Epidermal melanocyte (primary cell): ENCODE measurements around the gene NALF2.

Source experiments
- DNase-seq: peaks from one replicate; pipeline ENCODE4 v3.0.0; 2011; ENCODE audit warnings: low spot score; ENCODE audit not compliant: insufficient read length

NALF2 gene

DNA sequence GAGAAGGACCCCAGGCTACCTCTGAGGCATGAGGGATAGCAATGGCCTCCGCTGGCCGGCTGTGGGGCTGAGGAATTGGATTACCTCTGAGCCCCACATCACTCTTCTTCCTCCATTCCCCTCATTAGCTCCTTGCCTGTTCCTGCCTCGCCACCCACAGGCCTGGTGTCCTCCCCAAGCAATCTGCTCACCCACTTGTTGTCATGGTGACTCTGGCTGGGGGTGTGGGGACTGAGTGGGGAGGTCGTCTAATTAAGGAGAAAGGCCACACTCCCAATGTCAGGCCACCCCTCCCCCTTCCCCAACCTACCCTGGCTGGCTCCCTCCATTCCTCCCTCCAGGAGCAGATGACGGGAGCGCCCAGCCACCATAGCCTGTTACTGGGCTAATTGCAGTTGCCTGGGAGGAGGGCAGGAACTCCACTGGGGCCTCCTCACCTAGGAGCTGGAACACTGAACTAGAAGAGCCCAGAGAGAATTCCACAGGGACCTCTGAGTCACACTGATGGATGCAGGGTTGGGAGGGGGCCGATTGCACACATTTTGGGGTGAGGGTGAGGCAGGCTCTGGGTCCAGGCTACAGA lies 20.7 kb downstream of the NALF2 start:
- DNase-seq = no peak

DNA sequence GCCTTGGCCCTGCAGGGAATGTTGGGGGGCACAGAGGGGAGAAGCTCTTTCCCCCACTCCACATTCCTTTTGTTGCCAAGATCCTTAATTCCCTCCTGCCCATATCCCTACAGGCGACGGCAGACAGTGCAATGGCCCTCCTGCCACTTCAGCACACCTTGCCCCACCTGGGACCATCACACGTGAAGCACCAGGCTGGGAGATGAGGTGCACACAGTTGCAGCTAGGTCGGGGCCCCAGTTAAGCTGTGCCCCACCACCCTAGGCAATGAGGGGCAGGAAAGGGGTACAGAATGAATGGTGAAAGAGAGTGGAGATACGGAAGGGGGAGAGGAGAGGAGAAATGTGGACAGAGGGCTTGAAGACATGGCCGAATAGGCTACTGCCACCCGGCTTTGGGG lies 26.2 kb downstream of the NALF2 start:
- DNase-seq = no peak

DNA sequence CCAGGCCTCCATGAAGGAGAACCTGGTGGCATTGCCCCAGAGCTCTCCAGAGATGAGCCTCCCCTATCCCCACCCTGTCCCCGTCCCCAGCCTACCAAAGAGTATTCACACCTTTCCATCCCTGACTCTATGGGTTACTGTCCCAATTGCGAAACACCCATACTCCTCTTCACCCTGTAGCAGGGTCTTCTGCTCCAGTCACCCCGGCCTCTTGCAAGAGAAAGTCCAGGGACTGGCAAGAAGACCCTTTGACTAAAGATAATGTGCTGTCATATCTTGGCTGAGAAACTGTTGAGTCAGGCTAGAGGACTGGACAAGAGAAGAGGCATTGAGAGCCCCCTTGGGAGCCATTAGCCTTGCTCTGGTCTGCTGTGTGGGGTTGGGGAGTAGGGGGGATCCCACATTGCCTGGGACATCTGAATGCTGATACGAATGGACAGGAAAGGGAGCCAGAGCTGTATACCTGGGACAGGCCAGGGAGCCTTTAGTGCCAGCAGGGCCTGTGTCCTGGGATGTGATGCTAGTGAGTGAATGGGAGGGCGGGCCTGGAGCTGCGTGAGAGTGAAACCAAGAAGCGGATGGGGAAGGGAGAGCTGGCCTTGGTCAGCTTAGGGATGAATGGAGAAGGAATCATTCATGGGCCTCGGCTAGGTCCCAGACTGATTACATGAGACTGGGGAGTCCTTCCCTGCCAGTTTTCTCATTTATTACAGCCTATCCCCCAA lies 27.1 kb downstream of the NALF2 start:
- no peak for DNase-seq

DNA sequence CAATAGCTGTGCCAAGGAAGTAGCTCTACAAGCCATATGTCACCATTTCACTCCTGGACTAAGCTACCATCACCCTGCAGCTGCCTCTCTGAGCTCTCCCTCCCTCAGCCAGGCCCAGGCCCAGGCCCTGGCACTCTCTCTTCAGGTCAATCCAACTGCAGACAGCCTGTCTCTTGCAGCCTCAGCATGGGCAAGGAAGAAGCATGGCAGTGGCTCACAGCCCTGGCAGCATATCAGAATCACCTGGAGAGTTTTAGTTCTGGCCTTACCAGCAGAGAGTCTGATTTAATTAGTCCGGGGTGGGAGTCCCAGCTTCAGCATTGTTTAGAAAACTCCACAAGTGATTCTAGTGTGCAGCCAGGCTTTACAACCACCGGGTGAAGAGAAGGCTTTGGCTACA lies 31.5 kb downstream of the NALF2 start:
- no peak for DNase-seq

DNA sequence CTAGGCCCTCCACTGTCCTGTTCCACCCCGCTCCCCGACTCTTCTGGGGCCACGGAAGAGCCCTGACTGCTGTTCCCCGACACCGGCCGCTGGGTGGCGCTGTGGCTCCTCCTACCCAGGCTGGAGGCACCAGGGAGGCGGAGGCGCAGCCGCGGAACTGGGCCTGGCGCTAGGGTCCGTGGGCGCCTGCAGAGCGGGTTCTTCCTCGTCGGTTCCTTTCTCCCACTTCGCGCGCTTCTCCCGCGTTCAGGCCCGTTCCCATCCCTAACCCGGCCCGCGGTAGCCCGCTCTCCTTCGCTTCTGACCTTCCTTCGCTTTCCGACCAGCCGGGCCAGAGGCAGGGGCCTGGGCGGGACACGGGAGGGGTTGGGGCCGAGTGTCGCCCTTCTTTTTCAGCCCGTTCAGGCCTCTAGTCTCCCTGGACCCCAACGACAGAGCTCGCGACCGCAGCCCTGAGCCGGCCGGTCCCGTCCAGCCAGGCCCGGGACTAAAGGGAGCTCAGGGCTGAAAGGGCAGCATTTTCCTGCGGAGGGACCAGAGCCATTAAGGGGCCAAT lies 34.3 kb downstream of the NALF2 start:
- peak; percentile 62 for DNase-seq

DNA sequence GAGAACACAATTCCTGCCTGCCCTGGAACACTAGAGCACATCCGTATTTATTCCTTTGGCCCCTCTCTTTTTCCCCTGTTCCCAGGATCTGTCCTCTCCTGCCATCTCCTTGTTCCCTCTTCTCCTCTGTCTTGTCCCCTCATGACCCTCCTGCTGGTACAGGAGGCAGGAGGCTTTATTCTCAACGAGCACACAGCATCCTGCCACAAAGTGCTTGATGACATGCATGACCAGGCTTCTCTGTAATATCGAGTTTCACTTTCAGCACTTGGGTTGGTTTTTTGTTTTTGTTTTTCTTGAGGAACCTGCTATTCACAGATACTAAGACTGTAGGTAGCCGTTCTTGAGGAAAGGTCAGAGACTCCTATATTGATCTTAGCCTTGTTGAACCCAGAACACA lies 35.3 kb downstream of the NALF2 start:
- no peak for DNase-seq

DNA sequence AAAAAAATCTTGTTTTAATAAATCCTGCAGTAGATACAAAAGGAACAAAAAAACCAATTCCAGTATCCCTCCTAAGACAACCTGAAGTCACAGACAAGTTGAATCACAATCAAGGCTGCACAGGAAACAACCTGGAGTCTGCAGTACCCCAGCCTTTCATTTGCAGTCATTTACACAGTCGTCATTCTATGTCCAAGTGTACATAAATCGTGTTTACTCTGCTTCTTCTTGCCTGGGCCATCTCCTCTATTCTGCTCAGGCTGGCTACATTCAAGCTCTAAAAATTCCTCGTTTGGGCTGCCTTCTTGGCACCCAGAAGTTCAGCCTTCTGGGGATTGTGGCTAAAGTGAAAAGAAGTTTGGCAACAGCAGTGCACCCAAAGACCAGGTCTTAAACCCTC lies 37.8 kb downstream of the NALF2 start:
- no peak for DNase-seq

DNA sequence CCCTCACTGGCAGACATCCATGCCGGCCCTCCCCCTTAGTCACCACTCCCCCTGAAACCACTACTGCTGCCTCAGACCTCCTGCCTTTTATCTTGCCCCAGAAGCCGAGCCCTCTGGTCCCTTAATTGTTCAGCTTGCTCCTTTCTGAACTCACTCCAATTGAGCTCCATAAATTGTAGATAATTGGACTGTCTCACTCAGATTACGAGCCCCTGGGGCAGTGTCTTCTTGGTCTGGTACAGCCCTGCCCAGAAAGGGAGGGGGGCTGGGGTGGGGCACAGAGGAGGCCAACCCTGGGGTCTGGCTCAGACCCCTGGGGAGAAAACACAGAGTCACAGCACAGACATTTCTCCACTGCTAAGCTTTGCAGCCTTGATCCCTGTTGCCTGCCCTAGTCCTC lies 39.4 kb downstream of the NALF2 start:
- no peak for DNase-seq

DNA sequence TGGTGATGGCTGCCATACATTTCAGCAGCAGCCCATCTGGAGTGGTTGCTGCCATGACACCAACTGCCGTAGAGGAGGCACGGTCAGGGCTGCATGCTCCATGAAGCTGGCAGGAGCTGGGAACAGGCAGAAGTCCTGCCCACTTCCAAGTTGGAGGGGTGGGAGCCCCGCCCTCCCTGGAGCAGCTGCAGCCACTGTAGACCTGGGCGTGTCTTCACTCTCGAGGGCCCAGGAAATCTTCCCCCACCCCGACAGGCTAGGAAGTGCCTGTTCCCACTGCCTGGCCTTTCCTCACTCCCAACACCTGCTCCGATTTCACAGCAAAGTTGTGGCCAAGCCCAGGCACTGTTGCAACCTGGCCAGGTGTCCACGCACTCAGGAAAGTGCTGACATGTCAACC lies 42.3 kb downstream of the NALF2 start:
- no peak for DNase-seq

DNA sequence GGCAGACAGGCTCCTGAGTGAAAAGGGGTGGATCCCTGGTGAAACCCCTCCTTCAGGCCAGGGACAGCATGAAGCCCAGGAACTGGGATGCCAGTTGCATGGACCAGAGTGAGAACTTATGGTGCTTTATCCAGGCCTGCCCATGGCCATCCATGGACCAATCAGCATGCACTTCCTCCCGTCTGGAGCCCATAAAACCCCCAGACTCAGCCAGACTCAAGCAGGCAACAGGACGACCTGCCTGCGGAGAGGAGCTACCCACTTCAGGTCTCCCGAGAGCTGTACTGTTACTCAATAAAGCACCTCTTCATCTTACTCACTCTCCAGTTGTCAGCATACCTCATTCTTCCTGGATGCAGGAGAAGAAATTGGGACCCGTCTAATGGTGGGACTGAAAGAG lies 42.9 kb downstream of the NALF2 start:
- no peak for DNase-seq

DNA sequence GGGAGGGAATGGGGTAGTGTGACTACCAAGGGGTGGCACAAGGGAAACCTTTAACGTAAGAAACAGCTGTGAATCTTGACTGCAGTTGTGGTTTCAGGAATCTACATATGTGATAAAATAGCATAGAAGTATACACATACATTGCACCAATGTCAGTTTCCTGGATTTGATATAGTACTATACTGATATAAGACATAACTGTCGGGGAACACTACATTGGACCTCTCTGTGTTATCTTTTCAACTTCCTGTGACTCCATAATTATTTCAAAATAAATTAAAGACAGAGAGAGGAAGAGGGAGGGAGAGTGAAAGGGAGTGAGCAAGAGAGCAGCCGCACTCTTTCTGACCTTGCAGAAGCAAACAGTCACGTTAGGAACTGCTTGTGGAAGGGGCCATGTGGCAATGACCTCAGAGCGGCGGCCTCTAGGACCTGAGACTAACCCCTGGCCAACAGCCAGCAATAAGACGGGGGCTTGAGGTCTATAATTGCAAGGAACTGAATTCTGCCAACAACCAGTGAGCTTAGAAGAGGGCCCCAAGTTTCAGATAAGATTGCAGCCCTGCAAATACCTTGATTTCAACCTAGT lies 47.4 kb downstream of the NALF2 start:
- DNase-seq = no peak

DNA sequence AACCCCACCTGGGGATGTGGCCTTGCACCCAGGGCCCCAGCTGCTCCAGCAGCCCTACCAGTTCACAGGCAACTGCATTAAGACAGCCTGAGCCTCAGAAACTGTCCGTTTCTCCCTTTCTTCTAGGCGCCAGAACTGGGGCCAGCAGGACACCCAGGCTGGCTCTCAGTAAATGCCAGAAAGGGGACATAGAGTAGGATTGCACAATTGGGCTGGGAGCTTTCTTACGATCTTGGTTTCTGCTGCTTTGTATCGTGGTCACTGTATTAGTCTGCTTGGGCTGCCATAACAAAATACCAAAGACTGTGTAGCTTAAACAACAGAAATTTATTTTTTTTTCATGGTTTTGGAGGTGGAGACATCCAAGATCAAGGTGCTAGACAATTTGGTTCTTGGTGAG lies 48.4 kb downstream of the NALF2 start:
- no peak for DNase-seq
